Stimulated activated CD4-positive, alpha-beta T cell treated with anti-CD3 and anti-CD28 coated beads, Interleukin-1b, Interleukin-23, amount 100 ng/mL, for 48 hours (primary cell): Measurements from ENCODE around the gene CARS2.
A peak's percentile ranks its signal among the peaks of the same experiment; 100 is the strongest.

Experiments
- DNase-seq: peaks from one replicate; pipeline ENCODE4 v3.0.0-alpha.2; 2020

Gene CARS2

GRCh38 chr13:110651271-110651670 lies 54.6 kb downstream of the CARS2 start:
- DNase-seq = no peak

GRCh38 chr13:110650436-110650835 lies 55.5 kb downstream of the CARS2 start:
- DNase-seq = no peak

- no peak for DNase-seq
Measured at GRCh38 chr13:110649551-110649950, 56.4 kb downstream of the CARS2 start.

- DNase-seq = no peak
Measured at GRCh38 chr13:110648848-110649421, 57.0 kb downstream of the CARS2 start.

GRCh38 chr13:110648146-110648819 lies 57.6 kb downstream of the CARS2 start:
- DNase-seq = no peak

- no peak for DNase-seq
Measured at GRCh38 chr13:110647365-110647737, 58.6 kb downstream of the CARS2 start.

- no peak for DNase-seq
Measured at GRCh38 chr13:110646442-110647364, 59.2 kb downstream of the CARS2 start.

- no peak for DNase-seq
Measured at GRCh38 chr13:110645750-110646149, 60.2 kb downstream of the CARS2 start.

- peak; percentile 31 for DNase-seq
Measured at GRCh38 chr13:110644892-110645521, 60.9 kb downstream of the CARS2 start.

GRCh38 chr13:110643768-110644421 lies 62.0 kb downstream of the CARS2 start:
- no peak for DNase-seq

GRCh38 chr13:110643324-110643723 lies 62.6 kb downstream of the CARS2 start:
- no peak for DNase-seq

GRCh38 chr13:110642291-110642981 lies 63.5 kb downstream of the CARS2 start:
- no peak for DNase-seq

GRCh38 chr13:110641055-110642015 lies 64.6 kb downstream of the CARS2 start:
- DNase-seq = no peak

- DNase-seq = no peak
Measured at GRCh38 chr13:110640591-110641029, 65.3 kb downstream of the CARS2 start.

GRCh38 chr13:110639935-110640334 lies 66.0 kb downstream of the CARS2 start:
- no peak for DNase-seq

- DNase-seq = no peak
Measured at GRCh38 chr13:110638814-110639806, 66.8 kb downstream of the CARS2 start.

- DNase-seq = no peak
Measured at GRCh38 chr13:110638257-110638656, 67.7 kb downstream of the CARS2 start.

GRCh38 chr13:110637747-110638146 lies 68.2 kb downstream of the CARS2 start:
- DNase-seq = no peak

- no peak for DNase-seq
Measured at GRCh38 chr13:110637275-110637674, 68.6 kb downstream of the CARS2 start.
